SU-DHL-6 (cell line): Measurements from ENCODE around the gene CPA5.

Experiments
- H2AFZ ChIP-seq: fragments of 200-600 bp; sonication (generic); 2 replicates; pipeline ENCODE4 v1.6.1; 2014; ENCODE audit warnings: low read depth, mild to moderate bottlenecking, moderate library complexity, mixed read lengths, antibody characterized with exemption, low read length; ENCODE audit not compliant: severe bottlenecking
- H3F3A ChIP-seq: fragments of 200-600 bp; shearing (Covaris generic); 2 replicates; pipeline ENCODE4 v1.6.0; 2016; ENCODE audit warnings: antibody characterized with exemption, mild to moderate bottlenecking; ENCODE audit not compliant: insufficient read depth
- H3K27ac ChIP-seq: fragments of 200-600 bp; sonication (generic); 2 replicates; pipeline ENCODE4 v1.5.1; 2016; ENCODE audit warnings: low read depth, mild to moderate bottlenecking, low read length, moderate library complexity, mixed read lengths
- H3K27me3 ChIP-seq: fragments of 200-600 bp; sonication (generic), shearing (Covaris generic); 2 replicates; pipeline ENCODE4 v1.6.0; 2014; ENCODE audit warnings: mild to moderate bottlenecking, low read length
- H3K36me3 ChIP-seq: fragments of 200-600 bp; sonication (generic); 2 replicates; pipeline ENCODE4 v1.6.1; 2014; ENCODE audit warnings: mild to moderate bottlenecking, low read length, mixed read lengths
- H3K4me2 ChIP-seq: fragments of 300-600, 200-600 bp; shearing (Covaris generic), sonication (generic); 2 replicates; pipeline ENCODE4 v1.6.0; 2014; ENCODE audit warnings: low read length, low read depth, mild to moderate bottlenecking; ENCODE audit not compliant: poor library complexity, severe bottlenecking
- H3K4me3 ChIP-seq: fragments of 200-600 bp; sonication (generic); 2 replicates; pipeline ENCODE4 v1.5.1; 2014; ENCODE audit warnings: antibody characterized with exemption, low read length, mild to moderate bottlenecking, mixed read lengths; ENCODE audit not compliant: insufficient read depth, poor library complexity, severe bottlenecking
- H3K79me2 ChIP-seq: fragments of 200-600 bp; sonication (generic); 2 replicates; pipeline ENCODE4 v1.6.1; 2014; ENCODE audit warnings: mild to moderate bottlenecking, low read length, moderate library complexity; ENCODE audit not compliant: insufficient read depth
- H3K9ac ChIP-seq: fragments of 200-600 bp; sonication (generic); 2 replicates; pipeline ENCODE4 v1.7.0; 2014; ENCODE audit warnings: mild to moderate bottlenecking, low read length
- H3K9me2 ChIP-seq: fragments of 200-600 bp; sonication (generic); replicated peaks from 2 replicates; pipeline ENCODE4 v1.6.1; 2014; ENCODE audit warnings: low read length; ENCODE audit not compliant: insufficient read depth
- H3K9me3 ChIP-seq: fragments of 200-600 bp; sonication (generic); 2 replicates; pipeline ENCODE4 v1.6.1; 2014; ENCODE audit warnings: low read length, mixed read lengths; ENCODE audit not compliant: insufficient read depth
- H4K20me1 ChIP-seq: fragments of 200-600 bp; sonication (generic); 2 replicates; pipeline ENCODE4 v1.6.1; 2014; ENCODE audit warnings: low read depth, mild to moderate bottlenecking, antibody characterized with exemption, low read length, moderate library complexity, mixed read lengths
- CTCF ChIP-seq: fragments of 200-600 bp; sonication (generic); IDR thresholded peaks from one replicate; pipeline ENCODE4 v1.5.1; 2017; ENCODE audit warnings: antibody characterized with exemption, mild to moderate bottlenecking, low read length, moderate library complexity; ENCODE audit not compliant: insufficient read depth, poor library complexity, severe bottlenecking
- EZH2phosphoT487 ChIP-seq: fragments of 200-600 bp; sonication (generic), shearing (Covaris generic); conservative IDR thresholded peaks from 2 replicates; pipeline ENCODE4 v1.6.1; 2018; ENCODE audit warnings: mild to moderate bottlenecking, antibody characterized with exemption, low read length, moderate library complexity, mixed read lengths

Gene CPA5

GRCh38 chr7:130380861-130381455 lies 36.3 kb downstream of the CPA5 start:
- Histone ChIP-seq H3K4me3 (no peak overlapping the region), H3K27me3 (no peaks in the 10 kb centered on the region), H4K20me1 (no peaks in the 10 kb centered on the region), H3K9me3 (no peaks in the 10 kb centered on the region; the same call in 1 of the 2 replicates), H3F3A (no peaks in the 10 kb centered on the region), H3K4me2 (no peak overlapping the region), H3K79me2 (no peaks in the 10 kb centered on the region), H3K9me2 (no peaks in the 10 kb centered on the region), H3K27ac (no peak overlapping the region), H3K9ac (no peak overlapping the region), H3K36me3 (no peaks in the 10 kb centered on the region), H2AFZ (no peak overlapping the region)
- TF ChIP-seq EZH2phosphoT487, result no peak
- no peak for TF ChIP-seq CTCF

- H3K9ac ChIP-seq, result no peak overlapping the region
- no peak for TF ChIP-seq CTCF
- TF ChIP-seq EZH2phosphoT487, result no peak
These were observed 37.1 kb downstream of the CPA5 start for GRCh38 chr7:130381468-130382312.

GRCh38 chr7:130383187-130383980 lies 38.8 kb downstream of the CPA5 start:
- Histone ChIP-seq H3K9ac (no peak overlapping the region), H3K36me3 (no peaks in the 10 kb centered on the region), H3K27me3 (no peaks in the 10 kb centered on the region), H3K27ac (no peak overlapping the region), H3K9me2 (no peaks in the 10 kb centered on the region), H3F3A (no peaks in the 10 kb centered on the region), H3K79me2 (no peaks in the 10 kb centered on the region), H3K9me3 (no peaks in the 10 kb centered on the region), H4K20me1 (no peaks in the 10 kb centered on the region), H3K4me3 (no peak overlapping the region), H2AFZ (no peak overlapping the region), H3K4me2 (no peak overlapping the region)
- TF ChIP-seq EZH2phosphoT487, result no peak
- TF ChIP-seq CTCF, result no peak

More at GRCh38 chr7:130381468-130382312, 37.1 kb downstream of the CPA5 start:
- no peak overlapping the region for H2AFZ ChIP-seq
- H3K36me3 ChIP-seq, result no peaks in the 10 kb centered on the region
- no peak overlapping the region for H3K4me3 ChIP-seq
- no peaks in the 10 kb centered on the region for H3F3A ChIP-seq
- H3K9me2 ChIP-seq, result no peaks in the 10 kb centered on the region
- no peaks in the 10 kb centered on the region for H3K9me3 ChIP-seq
- no peaks in the 10 kb centered on the region for H4K20me1 ChIP-seq
- no peaks in the 10 kb centered on the region for H3K79me2 ChIP-seq
- no peak overlapping the region for H3K27ac ChIP-seq
- no peaks in the 10 kb centered on the region for H3K27me3 ChIP-seq
- H3K4me2 ChIP-seq, result no peak overlapping the region
